ENCODE measurements around the gene ADAMTS19. TPM values are rescaled to one million over a fixed set of nuclear protein-coding genes. Genes with fewer than 3 reads are reported as not detected.
"Not testable (repeated sequence)": the region's sequence is repeated elsewhere in the genome, so short reads cannot be mapped to it uniquely, and the experiment has no call there.

Gene ADAMTS19
- total RNA-seq, 1 donor, result not detected

GRCh38 chr5:129593525-129593924, 133.4 kb downstream of the ADAMTS19 start:
- Histone ChIP-seq H3K27me3 (ENCODE audit: insufficient read depth, low read length) (no peaks in the 10 kb centered on the region), H3K4me1 (ENCODE audit: insufficient read depth, low read length) (no peaks in the 10 kb centered on the region), H3K9me3 (ENCODE audit: low read depth, low read length) (peaks cover 4% of the 10 kb centered on the region), H3K4me3 (ENCODE audit: low read length) (no peak overlapping the region)

GRCh38 chr5:129601576-129601975, 141.5 kb downstream of the ADAMTS19 start:
- H3K27me3 ChIP-seq (ENCODE audit: insufficient read depth, low read length), result no peaks in the 10 kb centered on the region
- no peaks in the 10 kb centered on the region for H3K4me1 ChIP-seq (ENCODE audit: insufficient read depth, low read length)
- no peak overlapping the region for H3K4me3 ChIP-seq (ENCODE audit: low read length)
- H3K9me3 ChIP-seq (ENCODE audit: low read depth, low read length), result peaks cover 3% of the 10 kb centered on the region

GRCh38 chr5:129608350-129608749, 148.3 kb downstream of the ADAMTS19 start:
- H3K9me3 ChIP-seq (ENCODE audit: low read depth, low read length), result no peaks in the 10 kb centered on the region
- H3K4me3 ChIP-seq (ENCODE audit: low read length), result no peak overlapping the region
- H3K27me3 ChIP-seq (ENCODE audit: insufficient read depth, low read length), result no peaks in the 10 kb centered on the region
- no peaks in the 10 kb centered on the region for H3K4me1 ChIP-seq (ENCODE audit: insufficient read depth, low read length)

DNA sequence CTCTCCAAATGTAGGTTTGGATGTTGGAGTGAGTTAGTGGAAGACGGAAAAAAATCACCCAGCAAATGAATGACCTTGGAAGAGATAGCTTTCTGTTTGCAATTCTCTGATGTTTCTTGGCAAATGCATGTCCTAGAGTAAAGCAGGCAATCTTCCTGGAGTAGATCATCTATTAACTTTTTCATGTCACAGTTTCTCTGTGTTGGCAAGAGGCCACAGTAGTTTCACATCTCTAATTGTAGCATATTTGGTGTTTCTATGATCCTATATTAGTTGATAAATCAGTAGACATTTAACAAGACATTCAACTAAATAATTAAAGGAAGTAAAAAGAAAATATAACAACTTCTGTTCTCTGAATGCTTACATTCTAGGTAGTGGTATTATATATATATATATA, 149.6 kb downstream of the ADAMTS19 start:
- Histone ChIP-seq H3K9me3 (ENCODE audit: low read depth, low read length) (no peaks in the 10 kb centered on the region), H3K4me1 (ENCODE audit: insufficient read depth, low read length) (no peaks in the 10 kb centered on the region), H3K27me3 (ENCODE audit: insufficient read depth, low read length) (no peaks in the 10 kb centered on the region), H3K4me3 (ENCODE audit: low read length) (no peak overlapping the region)

- H3K4me3 ChIP-seq (ENCODE audit: low read length), result no peak overlapping the region
- no peaks in the 10 kb centered on the region for H3K27me3 ChIP-seq (ENCODE audit: insufficient read depth, low read length)
- no peaks in the 10 kb centered on the region for H3K9me3 ChIP-seq (ENCODE audit: low read depth, low read length)
- no peaks in the 10 kb centered on the region for H3K4me1 ChIP-seq (ENCODE audit: insufficient read depth, low read length)
Observed at GRCh38 chr5:129616517-129616916, 156.4 kb downstream of the ADAMTS19 start.

- no peaks in the 10 kb centered on the region for H3K27me3 ChIP-seq (ENCODE audit: insufficient read depth, low read length)
- H3K4me3 ChIP-seq (ENCODE audit: low read length), result no peak overlapping the region
- no peaks in the 10 kb centered on the region for H3K4me1 ChIP-seq (ENCODE audit: insufficient read depth, low read length)
- H3K9me3 ChIP-seq (ENCODE audit: low read depth, low read length), result no peaks in the 10 kb centered on the region
Observed at GRCh38 chr5:129617206-129617605, 157.1 kb downstream of the ADAMTS19 start.

- Histone ChIP-seq H3K4me3 (ENCODE audit: low read length) (no peak overlapping the region), H3K4me1 (ENCODE audit: insufficient read depth, low read length) (no peaks in the 10 kb centered on the region), H3K9me3 (ENCODE audit: low read depth, low read length) (no peaks in the 10 kb centered on the region), H3K27me3 (ENCODE audit: insufficient read depth, low read length) (no peaks in the 10 kb centered on the region)
Observed at GRCh38 chr5:129619782-129620181, 159.7 kb downstream of the ADAMTS19 start.

- Histone ChIP-seq H3K4me1 (ENCODE audit: insufficient read depth, low read length) (no peaks in the 10 kb centered on the region), H3K27me3 (ENCODE audit: insufficient read depth, low read length) (no peaks in the 10 kb centered on the region), H3K4me3 (ENCODE audit: low read length) (no peak overlapping the region), H3K9me3 (ENCODE audit: low read depth, low read length) (no peaks in the 10 kb centered on the region)
Observed at GRCh38 chr5:129622531-129622930, 162.4 kb downstream of the ADAMTS19 start.

GRCh38 chr5:129629575-129629974, 169.5 kb downstream of the ADAMTS19 start:
- H3K27me3 ChIP-seq (ENCODE audit: insufficient read depth, low read length), result no peaks in the 10 kb centered on the region
- peaks cover 4% of the 10 kb centered on the region for H3K9me3 ChIP-seq (ENCODE audit: low read depth, low read length)
- H3K4me1 ChIP-seq (ENCODE audit: insufficient read depth, low read length), result no peaks in the 10 kb centered on the region
- no peak overlapping the region for H3K4me3 ChIP-seq (ENCODE audit: low read length)

DNA sequence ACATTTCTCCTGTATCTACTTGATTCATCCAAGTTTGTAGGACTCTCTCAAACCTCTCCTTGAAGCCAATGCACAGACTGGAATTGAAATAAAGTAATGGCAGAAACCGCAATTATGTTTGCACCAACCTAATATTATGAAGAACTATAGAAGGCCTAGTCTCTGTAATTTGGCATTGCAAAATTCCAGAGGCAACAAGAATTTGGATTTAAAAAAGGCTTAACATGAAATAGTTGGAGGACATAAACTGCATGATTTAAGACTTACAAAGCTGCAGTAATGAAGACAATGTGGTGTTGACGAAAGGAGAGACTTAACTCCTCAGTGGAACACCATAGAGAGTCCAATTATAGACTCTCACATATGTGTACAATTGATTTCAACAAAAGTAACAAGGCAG, 170.0 kb downstream of the ADAMTS19 start:
- Histone ChIP-seq H3K4me1 (ENCODE audit: insufficient read depth, low read length) (no peaks in the 10 kb centered on the region), H3K4me3 (ENCODE audit: low read length) (no peak overlapping the region), H3K9me3 (ENCODE audit: low read depth, low read length) (peaks cover 4% of the 10 kb centered on the region), H3K27me3 (ENCODE audit: insufficient read depth, low read length) (no peaks in the 10 kb centered on the region)

DNA sequence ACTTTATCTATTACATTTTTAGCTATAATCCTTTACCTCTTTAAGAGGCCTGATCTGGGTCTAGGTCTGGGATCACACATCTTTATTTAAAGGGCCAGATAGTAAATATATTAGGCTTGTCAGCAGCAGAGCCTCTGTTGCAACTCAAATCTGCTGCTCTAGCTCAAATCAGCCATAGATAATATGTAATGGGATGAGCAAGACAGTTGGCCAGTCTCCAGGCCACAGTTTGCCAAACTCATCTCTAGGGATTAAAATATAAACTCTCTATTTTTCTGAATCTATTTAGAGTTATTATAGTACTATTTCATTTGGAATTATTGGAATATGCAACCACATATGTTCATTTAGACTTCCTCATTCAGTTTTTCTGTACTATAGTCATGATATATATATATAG, 171.9 kb downstream of the ADAMTS19 start:
- Histone ChIP-seq H3K27me3 (ENCODE audit: insufficient read depth, low read length) (no peaks in the 10 kb centered on the region), H3K4me1 (ENCODE audit: insufficient read depth, low read length) (no peaks in the 10 kb centered on the region), H3K4me3 (ENCODE audit: low read length) (no peak overlapping the region), H3K9me3 (ENCODE audit: low read depth, low read length) (peaks cover 4% of the 10 kb centered on the region)

- H3K9me3 ChIP-seq (ENCODE audit: low read depth, low read length); H3K4me1 ChIP-seq (ENCODE audit: insufficient read depth, low read length); H3K27me3 ChIP-seq (ENCODE audit: insufficient read depth, low read length); H3K4me3 ChIP-seq (ENCODE audit: low read length): not testable (repeated sequence)
Observed at GRCh38 chr5:129637501-129637900, 177.4 kb downstream of the ADAMTS19 start.

- Histone ChIP-seq H3K27me3 (ENCODE audit: insufficient read depth, low read length) (no peaks in the 10 kb centered on the region), H3K9me3 (ENCODE audit: low read depth, low read length) (no peaks in the 10 kb centered on the region), H3K4me3 (ENCODE audit: low read length) (no peak overlapping the region), H3K4me1 (ENCODE audit: insufficient read depth, low read length) (no peaks in the 10 kb centered on the region)
Observed at GRCh38 chr5:129639331-129639730, 179.2 kb downstream of the ADAMTS19 start.

DNA sequence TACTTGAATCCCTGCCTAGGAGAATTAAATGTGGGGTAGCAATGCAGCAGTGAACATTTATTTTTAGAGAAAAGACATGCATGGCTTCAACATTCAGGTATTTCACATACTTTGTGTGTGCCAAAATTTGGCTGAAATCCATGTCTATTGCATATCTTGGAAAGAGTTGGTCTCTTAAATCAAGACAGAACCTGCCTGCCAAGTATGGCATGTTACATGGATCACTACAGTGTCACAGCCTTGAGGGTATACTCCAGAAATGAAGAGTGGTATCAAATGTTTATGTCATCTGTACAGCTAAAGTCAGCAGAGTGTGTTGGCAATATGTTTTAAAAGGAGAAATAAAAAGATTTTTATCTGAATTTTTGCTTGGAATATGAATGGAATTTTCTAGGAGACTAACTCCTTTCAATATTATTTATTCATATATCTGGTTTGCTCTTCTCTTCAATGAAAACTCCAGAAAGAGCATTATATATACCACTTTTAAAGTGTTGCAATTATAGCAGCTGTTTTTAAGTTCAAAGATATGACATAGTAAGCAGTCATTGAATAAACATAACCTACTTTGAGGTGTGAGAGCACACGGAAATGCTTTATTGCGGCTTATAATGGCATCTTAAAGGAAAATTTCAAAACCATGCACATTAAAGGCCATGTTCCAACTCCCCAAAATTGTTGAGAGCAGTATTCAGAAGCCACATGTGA, 192.4 kb downstream of the ADAMTS19 start:
- Histone ChIP-seq H3K9me3 (ENCODE audit: low read depth, low read length) (no peaks in the 10 kb centered on the region), H3K4me3 (ENCODE audit: low read length) (no peak overlapping the region), H3K27me3 (ENCODE audit: insufficient read depth, low read length) (no peaks in the 10 kb centered on the region), H3K4me1 (ENCODE audit: insufficient read depth, low read length) (no peaks in the 10 kb centered on the region)

DNA sequence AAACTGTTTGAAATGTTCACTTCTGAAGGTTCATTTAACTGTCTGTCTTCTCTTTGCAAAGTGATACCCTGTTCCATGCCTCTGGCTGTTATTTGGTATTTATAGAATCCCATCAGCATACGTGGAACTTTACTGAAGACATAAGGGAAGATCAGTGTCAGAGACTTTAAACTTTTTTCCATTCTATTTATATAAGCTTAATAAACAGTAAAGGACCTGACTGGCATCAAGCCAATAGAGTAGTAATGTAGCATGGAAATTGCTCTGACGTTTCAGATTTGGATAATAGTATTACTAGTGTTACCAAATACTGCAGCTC, 192.9 kb downstream of the ADAMTS19 start:
- Histone ChIP-seq H3K4me3 (ENCODE audit: low read length) (no peak overlapping the region), H3K9me3 (ENCODE audit: low read depth, low read length) (no peaks in the 10 kb centered on the region), H3K27me3 (ENCODE audit: insufficient read depth, low read length) (no peaks in the 10 kb centered on the region), H3K4me1 (ENCODE audit: insufficient read depth, low read length) (no peaks in the 10 kb centered on the region)

DNA sequence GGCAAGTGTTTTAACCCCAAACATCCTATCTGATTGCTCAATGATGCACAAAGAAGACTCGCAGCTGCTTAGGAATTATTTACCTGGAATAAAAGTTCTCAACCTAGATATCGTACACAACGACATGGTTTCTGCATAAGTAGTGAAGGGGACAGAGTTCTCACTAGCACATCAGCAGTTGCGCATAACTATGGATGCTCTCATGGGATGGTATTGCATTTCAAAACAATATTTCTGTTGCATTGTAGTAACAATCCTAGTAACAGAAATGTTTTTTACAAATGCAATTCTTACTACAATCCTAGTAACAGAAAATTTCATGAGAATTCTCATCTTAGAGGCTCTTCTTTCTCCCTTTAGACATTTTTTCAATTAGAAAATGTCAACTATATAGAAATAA, 193.3 kb downstream of the ADAMTS19 start:
- Histone ChIP-seq H3K4me3 (ENCODE audit: low read length) (no peak overlapping the region), H3K4me1 (ENCODE audit: insufficient read depth, low read length) (no peaks in the 10 kb centered on the region), H3K9me3 (ENCODE audit: low read depth, low read length) (no peaks in the 10 kb centered on the region), H3K27me3 (ENCODE audit: insufficient read depth, low read length) (no peaks in the 10 kb centered on the region)
